SH-SY5Y (cell line): ENCODE data around the gene LCK.

ENCODE experiments used
- GATA2 ChIP-seq: IDR thresholded peaks from 2 replicates; pipeline ENCODE4 v1.6.1; 2011; ENCODE audit warnings: mild to moderate bottlenecking, low read depth, low read length
- GATA3 ChIP-seq: IDR thresholded peaks from 2 replicates; pipeline ENCODE4 v1.6.1; 2011; ENCODE audit warnings: low read depth, mild to moderate bottlenecking, low read length, moderate library complexity

GRCh38 chr1:32309960-32310359 lies 58.9 kb downstream of the LCK start:
- TF ChIP-seq GATA2 (no peak), GATA3 (no peak)
